ENCODE results near the gene ACCS.

- TF ChIP-seq CTCF (IDR thresholded peaks at IDR 0.05) (no peak), POLR2A (IDR thresholded peaks at IDR 0.05) (no peak)
Measured at GRCh38 chr11:44095506-44096359, 29.7 kb downstream of the ACCS start, which contains the start of gene EXT2.

Data from lower leg skin (tissue), 3 donors.